C4-2B (cell line): ENCODE measurements around the gene FGD4.

Experiments
- CTCF ChIP-seq: fragments of 450-650 bp; conservative IDR thresholded peaks from 2 replicates; pipeline ENCODE4 v1.5.1; 2017; ENCODE audit warnings: mild to moderate bottlenecking
- ZFX ChIP-seq: fragments of 450-650 bp; IDR thresholded peaks from 2 replicates; pipeline ENCODE4 v1.6.1; 2017

- no peak for TF ChIP-seq CTCF
- no peak for TF ChIP-seq ZFX
Observed at GRCh38 chr12:32362892-32363291, 36.5 kb upstream of the FGD4 start.
